Glutamatergic neuron (in vitro differentiated cells): ENCODE measurements around the gene ZMYND11. TPM values are rescaled to one million over a fixed set of nuclear protein-coding genes. Genes with fewer than 3 reads are reported as not detected.

Experiments
- DNase-seq: peaks from one replicate; pipeline ENCODE4 v3.0.0; 2022
- H3K27ac Mint-ChIP-seq: one replicate; pipeline ENCODE4 v1.8.0; 2020; ENCODE audit warnings: mild to moderate bottlenecking, mixed read lengths, inconsistent platforms; ENCODE audit not compliant: unreplicated experiment
- H3K27me3 Mint-ChIP-seq: one replicate; pipeline ENCODE4 v1.8.0; 2020; ENCODE audit warnings: mild to moderate bottlenecking, moderate library complexity, mixed read lengths, inconsistent platforms; ENCODE audit not compliant: unreplicated experiment
- H3K36me3 Mint-ChIP-seq: one replicate; pipeline ENCODE4 v1.8.0; 2020; ENCODE audit warnings: mild to moderate bottlenecking, mixed read lengths, inconsistent platforms; ENCODE audit not compliant: unreplicated experiment
- H3K4me1 Mint-ChIP-seq: one replicate; pipeline ENCODE4 v1.8.0; 2020; ENCODE audit warnings: mild to moderate bottlenecking, low read depth, mixed read lengths, inconsistent platforms; ENCODE audit not compliant: unreplicated experiment
- H3K4me3 Mint-ChIP-seq: one replicate; pipeline ENCODE4 v1.8.0; 2020; ENCODE audit warnings: mild to moderate bottlenecking, mixed read lengths, inconsistent platforms; ENCODE audit not compliant: unreplicated experiment
- H3K9me3 Mint-ChIP-seq: one replicate; pipeline ENCODE4 v1.8.0; 2020; ENCODE audit warnings: mild to moderate bottlenecking, moderate library complexity, mixed read lengths, inconsistent platforms; ENCODE audit not compliant: unreplicated experiment
- CTCF ChIP-seq: fragments of 200-600 bp; sonication (generic); IDR thresholded peaks from one replicate; pipeline ENCODE4 v1.5.0; 2021; ENCODE audit not compliant: partially characterized antibody, unreplicated experiment
- total RNA-seq: library from RNA; stranded (reverse); fragmentation: NEBNext Ultra II Directional; extraction: Animal tissue kit (Norgen Biotek cat#: 25700); gene quantifications from one replicate; pipeline ENCODE4 v1.2.1, GENCODE V29; 2021; ENCODE audit not compliant: unreplicated experiment

ZMYND11 gene
- total RNA-seq, 1 donor from 2014 or later: 26.6 TPM

GRCh38 chr10:95356-96115 lies 39.7 kb upstream of the ZMYND11 start:
- Mint-ChIP-seq H3K4me1 (no peaks in the 10 kb centered on the region), H3K9me3 (peaks cover 5% of the 10 kb centered on the region), H3K4me3 (no peak overlapping the region), H3K27ac (no peak overlapping the region), H3K27me3 (no peaks in the 10 kb centered on the region), H3K36me3 (peaks cover 16% of the 10 kb centered on the region)
- TF ChIP-seq CTCF: no peak
- DNase-seq: no peak

GRCh38 chr10:96466-96865 lies 38.8 kb upstream of the ZMYND11 start:
- Mint-ChIP-seq H3K27ac (no peak overlapping the region), H3K4me3 (no peak overlapping the region), H3K4me1 (no peaks in the 10 kb centered on the region), H3K36me3 (peaks cover 16% of the 10 kb centered on the region), H3K27me3 (no peaks in the 10 kb centered on the region), H3K9me3 (peaks cover 5% of the 10 kb centered on the region)
- no peak for DNase-seq
- TF ChIP-seq CTCF: no peak

DNA sequence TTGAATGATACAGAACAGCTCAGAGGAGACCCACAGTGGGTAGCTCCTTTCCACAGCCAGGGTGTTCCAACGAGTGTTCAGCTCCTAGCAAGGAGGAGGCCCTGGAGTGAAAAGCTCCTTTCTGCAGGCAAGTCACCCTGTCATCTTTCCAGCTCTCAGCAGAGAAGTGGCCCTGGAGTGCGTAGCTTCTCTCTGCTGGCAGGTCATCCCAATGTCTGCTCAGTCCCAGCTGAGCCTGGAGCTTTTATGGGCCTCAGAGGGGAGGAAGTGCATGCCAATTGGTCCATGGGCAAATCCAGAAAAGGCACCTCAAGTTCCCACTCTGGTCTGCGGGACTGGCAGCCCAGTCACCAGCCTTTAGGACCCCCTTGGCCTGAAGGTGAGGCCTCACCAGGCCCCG lies 30.8 kb upstream of the ZMYND11 start:
- no peaks in the 10 kb centered on the region for H3K27me3 Mint-ChIP-seq
- no peaks in the 10 kb centered on the region for H3K36me3 Mint-ChIP-seq
- H3K9me3 Mint-ChIP-seq: peaks cover 2% of the 10 kb centered on the region
- no peak for DNase-seq
- H3K4me1 Mint-ChIP-seq: no peaks in the 10 kb centered on the region
- no peak overlapping the region for H3K27ac Mint-ChIP-seq
- H3K4me3 Mint-ChIP-seq: no peak overlapping the region
- no peak for TF ChIP-seq CTCF

DNA sequence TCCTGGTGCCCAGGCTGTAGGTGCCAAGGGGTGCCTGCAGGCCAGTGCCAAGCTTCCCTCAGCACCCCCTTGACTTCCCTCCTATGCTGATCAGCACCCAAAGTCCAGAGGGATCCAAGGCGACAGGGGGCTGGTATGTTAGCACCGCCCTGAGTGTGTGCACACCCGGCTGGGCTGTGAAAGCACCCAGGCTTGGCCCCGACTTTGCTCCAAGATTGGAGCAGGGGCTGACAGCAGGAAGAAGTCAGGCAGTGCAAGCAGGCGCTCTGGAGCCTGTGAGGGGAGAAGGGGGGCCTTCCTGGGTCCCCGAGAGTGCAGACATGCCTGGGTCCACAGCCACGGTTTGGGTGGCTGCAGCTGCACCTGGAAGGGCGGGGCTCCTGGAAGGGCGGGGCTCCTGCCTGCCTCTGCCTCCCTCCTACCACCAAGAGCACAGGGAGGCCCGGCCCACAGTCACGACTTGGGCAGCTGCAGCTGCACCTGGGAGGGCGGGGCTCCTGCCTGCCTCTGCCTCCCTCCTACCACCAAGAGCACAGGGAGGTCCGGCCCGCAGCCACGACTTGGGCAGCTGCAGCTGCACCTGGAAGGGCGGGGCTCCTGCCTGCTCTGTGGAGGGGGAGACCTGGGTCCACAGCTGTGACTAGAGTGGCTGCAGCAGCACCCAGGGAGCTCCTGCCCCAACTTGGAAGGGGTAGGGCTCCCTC lies 30.2 kb upstream of the ZMYND11 start:
- H3K27ac Mint-ChIP-seq: no peak overlapping the region
- H3K27me3 Mint-ChIP-seq: no peaks in the 10 kb centered on the region
- DNase-seq: no peak
- no peak overlapping the region for H3K4me3 Mint-ChIP-seq
- no peaks in the 10 kb centered on the region for H3K36me3 Mint-ChIP-seq
- peaks cover 2% of the 10 kb centered on the region for H3K9me3 Mint-ChIP-seq
- H3K4me1 Mint-ChIP-seq: no peaks in the 10 kb centered on the region
- TF ChIP-seq CTCF: no peak

DNA sequence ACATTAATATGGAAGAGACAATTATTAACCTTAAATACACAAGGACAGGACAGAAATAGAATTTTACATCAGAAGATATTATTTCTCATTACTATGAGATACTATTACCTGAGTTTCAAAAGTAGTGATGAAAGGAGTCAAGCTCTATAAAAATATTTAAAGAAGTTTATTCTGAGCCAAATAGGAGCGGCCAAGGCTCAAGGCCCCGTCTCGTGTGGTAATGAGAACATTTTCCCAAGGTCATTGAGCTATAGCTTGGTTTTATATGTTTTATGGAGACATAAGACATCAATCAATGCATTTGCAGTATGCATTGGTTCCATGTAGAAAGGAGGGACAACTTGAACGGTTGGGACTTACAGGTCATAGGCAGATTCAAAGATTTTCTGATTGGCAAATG lies 29.4 kb upstream of the ZMYND11 start:
- H3K36me3 Mint-ChIP-seq: no peaks in the 10 kb centered on the region
- TF ChIP-seq CTCF: no peak
- H3K27ac Mint-ChIP-seq: no peak overlapping the region

More for the DNA sequence above, 29.4 kb upstream of the ZMYND11 start:
- H3K27me3 Mint-ChIP-seq: no peaks in the 10 kb centered on the region
- no peaks in the 10 kb centered on the region for H3K4me1 Mint-ChIP-seq
- H3K9me3 Mint-ChIP-seq: peaks cover 2% of the 10 kb centered on the region
- H3K4me3 Mint-ChIP-seq: no peak overlapping the region
- no peak for DNase-seq
